HG03064 (cell line): ENCODE measurements around the gene KLC4.

ENCODE experiments used
- ATAC-seq: cut with Tn5 transposase; IDR thresholded peaks from one replicate; pipeline ENCODE4 v1.9.1; 2021; ENCODE audit warnings: low read depth; ENCODE audit not compliant: unreplicated experiment

KLC4 gene

GRCh38 chr6:43120944-43121913, 61.8 kb downstream of the KLC4 start:
- no peak for ATAC-seq

GRCh38 chr6:43122146-43122545, 62.7 kb downstream of the KLC4 start:
- no peak for ATAC-seq

GRCh38 chr6:43123461-43124314, 64.3 kb downstream of the KLC4 start:
- ATAC-seq: no peak

- ATAC-seq: no peak
Measured at GRCh38 chr6:43124481-43124880, 65.0 kb downstream of the KLC4 start.
